ENCODE measurements around the gene NINJ2. TPM values are rescaled to one million over a fixed set of nuclear protein-coding genes. Genes with fewer than 3 reads are reported as not detected.

The NINJ2 gene
- total RNA-seq, 4 donors from 2014 or later: 8.6 to 28.9 (median 17.5) TPM

DNA sequence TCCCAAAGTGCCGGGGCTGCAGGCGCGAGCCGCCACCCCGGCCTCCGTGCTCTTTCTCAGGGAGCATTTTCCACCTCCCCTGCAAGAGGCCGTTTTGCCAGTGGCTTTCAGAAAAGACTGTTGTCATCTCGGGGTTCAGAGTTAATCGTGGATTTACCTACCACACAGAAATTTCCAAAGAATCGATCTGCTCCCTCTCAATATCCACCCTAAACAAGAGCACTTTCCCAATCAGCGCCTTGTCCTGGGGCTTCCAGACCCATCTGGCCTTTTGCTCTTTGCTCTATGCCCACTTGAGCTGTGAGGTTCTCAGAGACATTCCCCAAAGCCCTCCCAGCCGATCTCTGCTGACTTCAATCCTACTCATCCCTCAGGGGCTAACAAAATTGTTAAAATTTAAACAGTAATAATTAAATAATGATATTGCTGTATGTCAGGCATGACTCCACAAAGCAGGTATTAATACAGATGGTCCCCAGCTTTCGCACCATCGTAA, 86.6 kb downstream of the NINJ2 start:
- TF ChIP-seq, protein P1, sequence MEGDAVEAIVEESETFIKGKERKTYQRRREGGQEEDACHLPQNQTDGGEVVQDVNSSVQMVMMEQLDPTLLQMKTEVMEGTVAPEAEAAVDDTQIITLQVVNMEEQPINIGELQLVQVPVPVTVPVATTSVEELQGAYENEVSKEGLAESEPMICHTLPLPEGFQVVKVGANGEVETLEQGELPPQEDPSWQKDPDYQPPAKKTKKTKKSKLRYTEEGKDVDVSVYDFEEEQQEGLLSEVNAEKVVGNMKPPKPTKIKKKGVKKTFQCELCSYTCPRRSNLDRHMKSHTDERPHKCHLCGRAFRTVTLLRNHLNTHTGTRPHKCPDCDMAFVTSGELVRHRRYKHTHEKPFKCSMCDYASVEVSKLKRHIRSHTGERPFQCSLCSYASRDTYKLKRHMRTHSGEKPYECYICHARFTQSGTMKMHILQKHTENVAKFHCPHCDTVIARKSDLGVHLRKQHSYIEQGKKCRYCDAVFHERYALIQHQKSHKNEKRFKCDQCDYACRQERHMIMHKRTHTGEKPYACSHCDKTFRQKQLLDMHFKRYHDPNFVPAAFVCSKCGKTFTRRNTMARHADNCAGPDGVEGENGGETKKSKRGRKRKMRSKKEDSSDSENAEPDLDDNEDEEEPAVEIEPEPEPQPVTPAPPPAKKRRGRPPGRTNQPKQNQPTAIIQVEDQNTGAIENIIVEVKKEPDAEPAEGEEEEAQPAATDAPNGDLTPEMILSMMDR (IDR thresholded peaks at IDR 0.05): no peak
- no peak for DNase-seq (ENCODE audit: low spot score)
- ATAC-seq (ENCODE audit: low FRiP score): no peak

GRCh38 chr12:575948-576614, 87.2 kb downstream of the NINJ2 start:
- TF ChIP-seq, protein P1 (IDR thresholded peaks at IDR 0.05): peak in 2 of 3 donors; percentile 97 to 98
- peak; percentile 75 for ATAC-seq (ENCODE audit: low FRiP score)
- peak; percentile 47 for DNase-seq (ENCODE audit: low spot score)

DNA sequence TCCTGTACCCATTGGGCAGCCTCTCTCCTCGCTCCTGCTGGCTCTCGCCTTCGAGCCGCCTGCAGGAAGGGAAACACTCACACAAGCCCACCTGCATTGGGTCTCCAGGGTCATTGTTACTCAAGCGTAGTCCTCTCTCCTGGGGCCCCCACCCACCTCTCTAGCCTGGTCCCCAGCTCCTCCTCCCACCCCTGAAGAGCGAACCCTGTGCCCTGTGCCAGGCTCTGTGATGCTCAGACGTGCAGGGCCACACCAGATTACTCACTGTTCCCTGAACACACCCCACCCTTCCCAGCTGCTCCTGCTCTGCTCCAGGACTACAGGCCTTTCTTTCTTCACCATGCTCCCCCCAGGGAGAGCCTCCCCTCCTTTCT, 88.1 kb downstream of the NINJ2 start:
- DNase-seq (ENCODE audit: low spot score) (no peak), ATAC-seq (ENCODE audit: low FRiP score) (no peak)
- TF ChIP-seq, protein P1 (IDR thresholded peaks at IDR 0.05): no peak

GRCh38 chr12:574475-575128, 88.6 kb downstream of the NINJ2 start:
- no peak for ATAC-seq (ENCODE audit: low FRiP score)
- TF ChIP-seq, protein P1 (IDR thresholded peaks at IDR 0.05): no peak
- DNase-seq (ENCODE audit: low spot score): no peak

GRCh38 chr12:573232-573631, 90.0 kb downstream of the NINJ2 start:
- ATAC-seq (ENCODE audit: low FRiP score): no peak
- no peak for DNase-seq (ENCODE audit: low spot score)
- TF ChIP-seq, protein P1 (IDR thresholded peaks at IDR 0.05): no peak

- DNase-seq (ENCODE audit: low spot score) (no peak), ATAC-seq (ENCODE audit: low FRiP score) (no peak)
- TF ChIP-seq, protein P1 (IDR thresholded peaks at IDR 0.05): no peak
Observed at GRCh38 chr12:572532-572899, 90.7 kb downstream of the NINJ2 start.

Measured in omental fat pad (tissue), 4 donors.